ENCODE measurements around the gene UXS1.

- TF ChIP-seq CTCF (IDR thresholded peaks at IDR 0.05 in 4 of 5, conservative IDR thresholded peaks at IDR 0.05 in 1 of 5) = no peak
- TF ChIP-seq POLR2A (IDR thresholded peaks at IDR 0.05) = no peak
These were observed 139.8 kb downstream of the UXS1 start for GRCh38 chr2:106054321-106054720.

All from gastrocnemius medialis (tissue), 4 donors.